ENCODE data around the gene CNFN. TPM values are rescaled to one million over a fixed set of nuclear protein-coding genes. Genes with fewer than 3 reads are reported as not detected.

CNFN gene
- total RNA-seq, 2 donors from 2014 or later: not detected

DNA sequence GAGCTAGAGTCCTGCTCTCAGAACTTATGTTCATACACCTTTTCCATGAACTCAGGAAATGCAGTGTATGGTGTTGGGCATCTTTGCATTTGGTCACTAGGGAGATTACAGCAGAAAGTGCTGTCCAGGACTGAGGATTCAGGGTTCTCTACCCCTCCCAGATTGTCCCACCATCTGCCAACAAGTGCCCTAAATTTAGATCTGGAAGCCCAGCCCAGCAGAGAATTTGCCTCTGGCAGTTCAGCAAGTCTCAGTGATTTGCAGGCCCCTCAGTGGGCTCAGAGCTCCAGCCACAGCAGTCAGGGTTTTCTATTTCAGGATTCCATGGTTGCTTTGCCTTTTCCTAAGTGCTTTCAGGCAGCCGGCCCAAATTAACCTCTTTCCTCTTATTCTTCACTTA is 23.4 kb downstream of the CNFN start:
- peaks cover 0 to 11% of the 10 kb centered on the region in 2 donors for H3K36me3 Mint-ChIP-seq
- DNase-seq (ENCODE audit: low spot score in 2 of 2): no peak
- H3K27ac Mint-ChIP-seq: no peak overlapping the region
- no peak for ATAC-seq
- H3K9me3 Mint-ChIP-seq: peaks cover 0 to 4% of the 10 kb centered on the region in 2 donors

DNA sequence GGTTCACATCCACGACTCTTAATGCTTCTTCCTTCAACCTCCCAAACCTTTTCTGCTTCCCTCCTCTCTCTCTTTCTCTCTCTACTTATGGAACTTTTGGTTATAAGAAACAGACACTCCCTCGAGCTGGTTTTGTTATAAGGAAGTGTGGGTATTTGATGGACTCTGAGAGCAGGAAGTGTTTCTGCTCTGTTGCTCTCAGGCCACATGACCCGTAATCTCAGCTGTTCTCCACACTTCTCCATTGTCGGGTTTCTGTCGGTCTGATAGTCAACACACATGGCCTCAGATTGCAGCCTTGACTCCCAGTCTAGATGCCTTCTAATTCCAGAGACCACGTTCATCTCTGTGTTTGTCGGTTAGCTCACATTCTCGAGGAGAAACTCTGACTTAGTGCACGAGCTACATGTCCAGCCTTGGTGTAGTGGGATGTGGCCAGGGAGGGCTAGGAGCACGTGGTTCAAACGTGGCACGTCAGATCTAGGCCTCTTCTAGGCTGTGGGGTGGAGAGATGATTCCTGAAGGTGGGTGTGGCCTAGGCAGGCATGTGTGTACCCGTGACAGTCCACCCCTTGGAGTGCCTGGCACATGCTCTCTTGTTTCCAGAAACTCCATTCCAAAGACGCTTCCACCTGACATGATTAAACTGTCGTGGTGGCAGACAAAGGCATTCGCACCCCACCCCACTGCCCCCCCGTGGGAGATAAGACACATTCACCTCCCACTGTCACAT is 26.3 kb downstream of the CNFN start:
- H3K27ac Mint-ChIP-seq: no peak overlapping the region
- peaks cover 0 to 4% of the 10 kb centered on the region in 2 donors for H3K9me3 Mint-ChIP-seq
- no peak for DNase-seq (ENCODE audit: low spot score in 2 of 2)
- peaks cover 0 to 11% of the 10 kb centered on the region in 2 donors for H3K36me3 Mint-ChIP-seq
- ATAC-seq: no peak

DNA sequence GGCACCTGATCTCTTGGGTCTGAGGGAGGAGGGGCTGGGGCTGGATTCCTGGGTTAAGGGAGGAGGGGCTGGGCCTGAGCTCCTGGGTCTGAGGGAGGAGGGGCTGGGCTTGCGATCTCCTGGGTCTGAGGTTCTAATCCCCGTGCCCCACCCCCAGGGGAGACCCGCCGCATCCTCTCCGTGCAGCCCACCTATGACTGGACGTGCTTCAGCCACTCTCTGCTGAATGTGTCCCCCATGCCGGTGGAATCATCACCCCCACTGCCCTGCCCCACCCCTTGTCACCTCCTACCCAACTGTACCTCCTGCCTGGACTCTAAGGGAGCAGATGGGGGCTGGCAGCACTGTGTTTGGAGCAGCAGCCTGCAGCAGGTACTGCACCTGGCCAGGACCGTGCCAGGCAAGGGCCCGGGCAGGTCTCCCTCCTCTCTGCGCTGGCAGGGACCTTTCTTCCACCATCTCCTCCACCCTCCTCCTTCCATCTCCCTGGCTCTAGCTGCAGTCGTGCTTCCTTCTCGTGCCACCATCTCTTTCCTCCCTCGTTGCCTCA is 27.1 kb downstream of the CNFN start:
- ATAC-seq (no peak), DNase-seq (ENCODE audit: low spot score in 2 of 2) (no peak)
- Mint-ChIP-seq H3K36me3 (peaks cover 0 to 11% of the 10 kb centered on the region in 2 donors), H3K27ac (no peak overlapping the region), H3K9me3 (peaks cover 0 to 4% of the 10 kb centered on the region in 2 donors)

DNA sequence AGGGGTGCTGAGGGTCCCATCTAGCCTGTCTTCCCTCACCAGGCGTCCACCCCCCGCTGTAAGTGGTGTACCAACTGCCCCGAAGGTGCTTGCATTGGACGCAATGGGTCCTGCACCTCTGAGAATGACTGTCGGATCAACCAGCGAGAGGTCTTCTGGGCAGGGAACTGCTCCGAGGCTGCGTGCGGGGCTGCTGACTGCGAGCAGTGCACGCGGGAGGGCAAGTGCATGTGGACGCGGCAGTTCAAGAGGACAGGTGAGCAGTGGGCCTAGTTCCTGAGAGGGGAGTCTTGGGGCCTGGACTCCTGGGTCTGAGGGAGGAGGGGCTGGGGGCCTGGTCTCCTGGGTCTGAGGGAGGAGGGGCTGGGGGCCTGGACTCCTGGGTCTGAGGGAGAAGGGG is 27.8 kb downstream of the CNFN start:
- no peak for DNase-seq (ENCODE audit: low spot score in 2 of 2)
- H3K9me3 Mint-ChIP-seq: peaks cover 0 to 4% of the 10 kb centered on the region in 2 donors
- no peak overlapping the region for H3K27ac Mint-ChIP-seq
- no peak for ATAC-seq
- H3K36me3 Mint-ChIP-seq: peaks cover 0 to 11% of the 10 kb centered on the region in 2 donors

DNA sequence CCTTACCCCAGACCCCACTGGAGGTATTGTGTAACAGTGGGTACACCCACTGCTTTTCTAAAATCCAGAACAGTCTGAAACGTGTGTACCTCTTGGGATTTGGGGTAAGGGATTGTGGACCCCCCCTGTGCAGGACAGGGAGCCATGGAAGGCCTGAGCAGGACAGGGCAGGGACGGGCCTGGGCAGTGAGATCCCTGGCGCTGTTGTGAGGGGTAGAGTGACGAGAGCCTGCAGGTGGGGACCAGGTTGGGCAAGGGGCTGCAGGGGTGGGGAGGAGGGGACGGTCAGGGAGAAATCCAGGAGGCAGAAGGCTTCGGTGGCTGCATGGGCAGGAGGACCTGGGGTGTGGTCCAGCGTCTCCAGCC is 28.6 kb downstream of the CNFN start:
- ATAC-seq: no peak

DNA sequence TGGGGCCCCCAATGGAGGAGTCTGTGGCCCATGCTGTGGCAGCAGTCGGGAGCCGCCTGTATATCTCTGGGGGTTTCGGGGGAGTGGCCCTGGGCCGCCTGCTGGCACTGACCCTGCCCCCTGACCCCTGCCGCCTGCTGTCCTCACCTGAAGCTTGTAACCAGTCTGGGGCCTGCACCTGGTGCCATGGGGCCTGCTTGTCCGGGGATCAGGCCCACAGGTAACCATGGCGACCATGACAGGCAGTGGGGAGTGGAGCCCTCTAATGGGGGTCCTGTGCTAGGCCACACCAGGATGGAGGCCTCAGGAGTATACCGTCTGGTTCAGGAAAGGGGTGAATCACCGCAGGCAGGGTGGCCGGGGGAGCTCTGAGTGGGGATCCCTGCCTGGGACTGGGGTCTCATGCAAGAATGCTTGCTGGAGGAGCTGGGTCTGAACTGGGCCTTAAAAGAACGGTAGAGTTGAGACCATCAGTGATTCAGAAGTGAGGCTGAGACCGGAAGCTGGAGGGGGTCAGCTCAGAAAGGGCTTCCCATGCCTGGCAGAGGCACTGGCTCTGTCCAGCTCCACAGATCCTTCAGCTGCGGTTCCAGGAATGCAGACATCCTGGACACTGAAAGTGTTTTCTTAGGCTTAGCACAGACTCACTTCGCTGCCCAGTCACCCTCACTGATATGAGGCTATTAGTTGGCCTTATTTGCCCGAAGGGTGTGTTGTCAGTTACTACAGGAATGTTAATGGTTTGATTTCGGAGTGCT is 29.1 kb downstream of the CNFN start:
- H3K9me3 Mint-ChIP-seq: peaks cover 0 to 4% of the 10 kb centered on the region in 2 donors
- peak overlapping the region in 1 of 2 donors; percentile 68 for H3K27ac Mint-ChIP-seq
- H3K36me3 Mint-ChIP-seq: peaks cover 0 to 11% of the 10 kb centered on the region in 2 donors
- DNase-seq (ENCODE audit: low spot score in 2 of 2) (no peak), ATAC-seq (no peak)

More for the DNA sequence above, 28.6 kb downstream of the CNFN start:
- no peak overlapping the region for H3K27ac Mint-ChIP-seq
- no peak for DNase-seq (ENCODE audit: low spot score in 2 of 2)
- H3K36me3 Mint-ChIP-seq: peaks cover 0 to 11% of the 10 kb centered on the region in 2 donors
- H3K9me3 Mint-ChIP-seq: peaks cover 0 to 4% of the 10 kb centered on the region in 2 donors

DNA sequence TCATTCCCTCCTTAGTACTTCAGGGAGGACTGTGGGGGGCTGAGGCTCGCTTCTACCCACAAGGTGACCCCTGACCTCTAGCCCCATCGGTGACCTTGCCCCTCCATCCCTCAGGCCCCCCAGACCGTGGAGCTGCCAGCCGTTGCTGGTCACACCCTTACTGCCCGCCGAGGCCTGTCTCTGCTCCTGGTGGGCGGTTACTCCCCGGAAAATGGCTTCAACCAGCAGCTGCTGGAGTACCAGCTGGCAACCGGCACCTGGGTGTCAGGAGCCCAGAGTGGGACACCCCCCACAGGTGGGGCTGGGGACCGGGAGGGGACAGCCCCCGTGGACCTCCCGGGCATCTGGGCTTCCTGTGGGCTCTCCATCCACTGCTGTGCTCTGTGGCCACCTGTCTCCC is 32.8 kb downstream of the CNFN start:
- no peaks in the 10 kb centered on the region for H3K9me3 Mint-ChIP-seq
- ATAC-seq (no peak), DNase-seq (ENCODE audit: low spot score in 2 of 2) (no peak)
- H3K27ac Mint-ChIP-seq: peak overlapping the region in 1 of 2 donors; percentile 15
- no peaks in the 10 kb centered on the region for H3K36me3 Mint-ChIP-seq

DNA sequence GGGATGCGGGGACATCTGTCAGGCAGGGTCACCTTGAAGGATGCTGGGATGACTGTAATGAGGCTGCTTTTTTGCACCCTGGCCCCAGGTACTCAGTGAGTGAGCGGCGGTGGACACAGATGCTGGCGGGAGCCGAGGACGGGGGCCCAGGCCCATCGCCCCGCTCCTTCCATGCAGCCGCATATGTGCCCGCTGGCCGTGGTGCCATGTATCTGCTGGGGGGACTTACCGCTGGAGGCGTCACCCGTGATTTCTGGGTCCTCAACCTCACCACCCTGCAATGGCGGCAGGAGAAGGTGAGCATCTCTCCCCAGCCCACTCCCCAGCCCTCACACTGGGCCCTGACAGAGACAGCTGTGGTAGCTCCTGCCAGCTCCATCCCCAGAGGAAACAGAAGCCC is 33.4 kb downstream of the CNFN start:
- ATAC-seq: no peak
- DNase-seq (ENCODE audit: low spot score in 2 of 2): no peak
- no peak overlapping the region for H3K27ac Mint-ChIP-seq
- no peaks in the 10 kb centered on the region for H3K36me3 Mint-ChIP-seq
- H3K9me3 Mint-ChIP-seq: no peaks in the 10 kb centered on the region

DNA sequence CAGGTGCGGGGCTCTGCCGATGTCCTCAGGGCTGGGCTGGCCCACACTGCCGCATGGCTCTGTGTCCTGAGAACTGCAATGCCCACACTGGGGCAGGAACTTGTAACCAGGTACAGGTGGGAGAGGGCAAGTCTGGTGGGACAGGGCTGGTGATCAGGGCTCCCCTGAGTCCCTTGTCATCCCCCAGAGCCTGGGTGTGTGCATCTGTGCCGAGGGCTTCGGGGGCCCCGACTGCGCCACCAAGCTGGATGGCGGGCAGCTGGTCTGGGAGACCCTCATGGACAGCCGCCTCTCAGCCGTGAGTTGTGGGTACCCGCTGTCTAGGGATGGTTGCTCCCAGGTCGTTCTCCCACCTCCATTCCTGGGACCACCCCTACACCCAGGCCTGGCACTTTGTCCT is 34.2 kb downstream of the CNFN start:
- DNase-seq (ENCODE audit: low spot score in 2 of 2): no peak
- Mint-ChIP-seq H3K9me3 (no peaks in the 10 kb centered on the region), H3K36me3 (no peaks in the 10 kb centered on the region), H3K27ac (no peak overlapping the region)
- no peak for ATAC-seq

DNA sequence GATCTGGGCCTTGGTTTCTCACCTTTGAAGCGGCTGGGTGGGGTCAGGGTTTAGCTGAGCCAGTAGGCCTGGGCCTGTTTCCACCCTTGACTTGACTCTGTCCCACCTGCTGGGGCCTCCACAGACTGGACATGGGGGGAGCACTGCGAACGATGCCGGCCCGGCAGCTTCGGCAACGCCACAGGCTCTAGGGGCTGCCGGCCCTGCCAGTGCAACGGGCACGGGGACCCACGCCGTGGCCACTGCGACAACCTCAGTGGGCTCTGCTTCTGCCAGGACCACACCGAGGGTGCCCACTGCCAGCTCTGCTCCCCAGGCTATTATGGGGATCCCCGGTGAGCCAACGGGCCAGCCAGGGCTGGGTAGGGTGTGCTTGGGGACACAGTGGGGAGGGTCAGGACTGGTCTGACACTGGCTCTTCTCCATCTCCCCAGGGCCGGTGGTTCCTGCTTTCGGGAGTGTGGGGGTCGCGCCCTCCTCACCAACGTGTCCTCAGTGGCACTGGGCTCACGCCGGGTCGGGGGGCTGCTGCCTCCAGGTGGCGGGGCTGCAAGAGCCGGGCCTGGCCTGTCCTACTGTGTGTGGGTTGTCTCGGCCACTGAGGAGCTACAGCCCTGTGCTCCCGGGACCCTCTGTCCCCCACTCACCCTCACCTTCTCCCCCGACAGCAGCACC is 36.6 kb downstream of the CNFN start:
- ATAC-seq (no peak), DNase-seq (ENCODE audit: low spot score in 2 of 2) (no peak)
- no peak overlapping the region for H3K27ac Mint-ChIP-seq
- H3K36me3 Mint-ChIP-seq: no peaks in the 10 kb centered on the region
- H3K9me3 Mint-ChIP-seq: no peaks in the 10 kb centered on the region

DNA sequence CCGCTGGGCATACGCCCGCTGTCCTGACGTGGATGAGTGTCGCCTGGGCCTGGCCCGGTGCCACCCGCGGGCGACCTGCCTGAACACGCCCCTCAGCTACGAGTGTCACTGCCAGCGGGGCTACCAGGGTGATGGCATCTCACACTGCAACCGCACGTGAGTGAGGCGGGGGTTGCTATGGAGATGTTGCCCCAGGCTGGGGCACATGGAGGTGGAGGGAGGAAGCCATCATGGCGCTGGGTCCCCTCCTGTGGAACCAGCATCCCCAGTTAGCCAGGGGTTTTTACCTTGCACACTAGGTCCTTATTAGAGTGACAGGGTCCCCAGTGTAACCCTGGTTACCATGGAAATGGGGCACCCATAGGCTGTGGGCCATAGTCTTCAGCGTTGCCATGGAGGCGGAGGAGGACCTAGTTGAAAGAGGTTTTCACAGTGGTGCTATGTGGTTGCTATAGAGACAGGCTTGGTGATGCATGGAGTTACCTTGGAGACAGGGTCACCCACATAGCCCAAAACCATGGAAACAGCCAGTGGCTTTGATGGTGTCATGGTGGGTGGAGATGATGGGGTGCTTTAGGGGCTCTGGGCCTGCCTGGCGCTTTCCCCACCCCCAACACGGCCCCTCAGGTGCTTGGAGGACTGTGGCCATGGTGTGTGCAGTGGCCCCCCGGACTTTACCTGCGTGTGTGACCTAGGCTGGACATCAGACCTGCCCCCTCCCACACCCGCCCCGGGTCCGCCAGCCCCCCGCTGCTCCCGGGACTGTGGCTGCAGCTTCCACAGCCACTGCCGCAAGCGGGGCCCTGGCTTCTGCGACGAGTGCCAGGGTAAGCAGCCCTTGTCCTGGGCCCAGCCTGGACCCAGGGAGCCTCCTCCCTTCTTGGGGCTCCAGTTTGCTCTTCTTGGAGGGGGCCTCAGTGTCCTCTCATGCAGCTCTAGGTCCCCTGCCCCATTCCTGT is 37.5 kb downstream of the CNFN start:
- Mint-ChIP-seq H3K9me3 (no peaks in the 10 kb centered on the region), H3K27ac (peak overlapping the region in 1 of 2 donors; percentile 36), H3K36me3 (no peaks in the 10 kb centered on the region)
- DNase-seq (ENCODE audit: low spot score in 2 of 2) (no peak), ATAC-seq (peak; percentile 52 to 80)

DNA sequence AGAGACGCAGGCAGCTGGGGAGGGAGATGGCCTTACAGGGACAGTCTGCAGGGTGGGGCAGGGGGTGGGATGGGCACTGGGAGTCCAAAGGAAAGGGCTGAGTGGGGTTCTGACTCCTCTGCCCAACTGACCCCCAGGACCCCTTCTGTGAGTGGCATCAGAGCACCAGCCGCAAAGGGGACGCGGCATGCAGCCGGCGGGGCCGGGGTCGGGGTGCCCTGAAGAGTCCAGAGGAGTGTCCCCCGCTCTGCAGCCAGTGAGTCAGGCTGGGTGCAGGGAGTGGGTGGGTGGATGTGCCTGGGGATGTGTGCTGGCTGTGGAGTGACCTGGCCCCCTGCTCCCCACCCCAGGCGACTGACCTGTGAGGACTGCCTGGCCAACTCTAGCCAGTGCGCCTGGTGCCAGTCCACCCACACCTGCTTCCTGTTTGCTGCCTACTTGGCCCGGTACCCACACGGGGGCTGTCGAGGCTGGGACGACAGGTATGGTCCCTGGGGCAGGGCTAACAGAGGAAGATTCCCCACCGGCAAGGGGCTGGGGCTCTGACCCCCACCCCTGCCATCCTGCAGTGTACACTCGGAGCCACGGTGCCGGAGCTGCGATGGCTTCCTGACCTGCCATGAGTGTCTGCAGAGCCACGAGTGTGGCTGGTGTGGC is 38.9 kb downstream of the CNFN start:
- no peak for ATAC-seq
- no peak overlapping the region for H3K27ac Mint-ChIP-seq
- no peaks in the 10 kb centered on the region for H3K36me3 Mint-ChIP-seq
- DNase-seq (ENCODE audit: low spot score in 2 of 2): no peak
- no peaks in the 10 kb centered on the region for H3K9me3 Mint-ChIP-seq

DNA sequence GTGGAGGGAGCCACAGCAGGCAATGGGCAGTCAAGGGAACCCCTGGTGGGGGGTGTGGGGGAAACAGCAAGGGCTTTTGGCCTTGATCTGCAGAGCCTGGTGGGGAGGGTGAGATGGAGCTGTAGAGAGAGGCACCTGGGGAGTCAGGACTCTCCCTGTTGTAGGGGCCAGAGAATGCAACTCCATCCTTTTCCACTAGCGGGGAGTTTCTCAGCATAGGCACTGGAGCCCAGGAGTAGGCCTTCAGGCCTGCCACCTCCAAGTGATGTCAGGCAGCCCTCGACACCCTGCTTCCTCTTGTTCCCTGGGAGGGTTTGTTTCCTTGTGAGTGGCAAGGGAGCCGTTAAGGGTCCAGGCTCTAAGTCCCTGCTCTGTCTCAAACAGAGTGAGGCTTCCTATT is 39.7 kb downstream of the CNFN start:
- DNase-seq (ENCODE audit: low spot score in 2 of 2) (no peak), ATAC-seq (no peak)
- H3K9me3 Mint-ChIP-seq: no peaks in the 10 kb centered on the region
- H3K27ac Mint-ChIP-seq: no peak overlapping the region
- no peaks in the 10 kb centered on the region for H3K36me3 Mint-ChIP-seq

DNA sequence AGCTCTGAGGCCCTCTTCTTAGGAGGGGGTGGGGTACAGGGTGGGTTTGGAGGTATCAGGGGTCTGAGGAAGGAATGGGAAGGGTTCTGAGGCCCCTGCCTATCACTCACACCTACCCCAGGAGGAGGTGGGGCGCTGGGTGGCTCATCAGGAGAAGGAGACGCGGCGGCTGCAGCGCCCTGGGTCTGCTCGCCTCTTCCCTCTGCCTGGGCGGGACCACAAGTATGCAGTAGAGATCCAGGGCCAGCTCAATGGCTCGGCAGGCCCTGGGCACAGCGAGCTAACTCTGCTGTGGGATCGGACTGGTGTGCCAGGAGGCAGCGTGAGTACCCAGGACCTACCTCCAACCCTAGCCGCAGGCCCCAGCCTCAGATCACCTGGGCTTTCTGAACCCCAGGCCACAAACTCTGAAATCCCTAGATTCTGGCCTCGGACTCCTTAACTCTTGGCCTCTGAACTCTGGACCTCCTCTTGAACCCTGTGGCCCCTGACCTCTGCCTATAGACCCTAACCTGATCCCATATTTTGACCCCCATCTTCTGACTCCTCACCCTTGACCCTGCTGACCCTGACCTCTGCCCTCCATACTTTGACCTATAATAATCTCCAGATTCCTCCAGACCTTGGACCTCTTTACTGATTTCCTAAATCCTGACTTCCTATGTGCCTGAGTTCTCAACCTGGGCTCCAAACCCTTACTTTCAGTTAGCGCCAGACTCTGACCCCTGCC is 40.6 kb downstream of the CNFN start:
- Mint-ChIP-seq H3K9me3 (no peaks in the 10 kb centered on the region), H3K27ac (no peak overlapping the region), H3K36me3 (no peaks in the 10 kb centered on the region)
- DNase-seq (ENCODE audit: low spot score in 2 of 2) (no peak), ATAC-seq (no peak)

DNA sequence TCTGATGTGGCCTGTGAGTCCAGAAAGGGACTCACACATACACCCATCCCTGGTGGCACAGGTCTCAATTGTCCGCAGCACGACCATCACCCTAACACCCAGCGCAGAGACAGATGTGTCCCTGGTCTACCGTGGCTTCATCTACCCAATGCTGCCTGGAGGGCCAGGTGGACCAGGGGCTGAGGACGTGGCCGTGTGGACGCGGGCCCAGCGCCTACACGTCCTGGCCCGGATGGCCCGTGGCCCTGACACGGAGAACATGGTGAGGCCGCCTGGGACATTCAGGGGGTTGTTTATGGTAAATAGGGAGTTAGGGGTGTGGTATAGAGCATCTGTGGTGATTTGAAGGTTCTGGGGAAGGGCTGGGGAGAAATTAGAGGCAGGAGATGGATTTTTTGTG is 41.9 kb downstream of the CNFN start:
- ATAC-seq: no peak
- Mint-ChIP-seq H3K36me3 (no peaks in the 10 kb centered on the region), H3K9me3 (no peaks in the 10 kb centered on the region), H3K27ac (no peak overlapping the region)
- no peak for DNase-seq (ENCODE audit: low spot score in 2 of 2)
